Measurements from ENCODE around the gene PLLP.

DNA sequence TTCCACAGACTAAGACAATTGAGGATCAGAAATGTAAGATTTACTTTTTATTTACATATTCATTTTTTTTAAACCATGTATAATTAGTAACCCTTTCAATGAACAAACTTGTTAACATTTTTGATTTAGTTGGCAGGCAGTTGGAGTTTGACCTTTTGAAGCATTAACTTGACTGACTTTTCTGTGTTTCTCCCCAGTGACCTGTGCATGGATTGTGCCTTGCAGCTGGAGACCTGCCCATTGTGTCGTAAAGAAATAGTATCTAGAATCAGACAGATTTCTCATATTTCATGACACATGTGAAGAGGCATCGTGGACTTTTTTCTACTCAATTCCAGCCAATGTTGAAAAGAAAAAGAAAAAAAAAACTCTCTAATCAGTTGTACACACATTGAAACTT is 45.8 kb downstream of the PLLP start:
- no peak for TF ChIP-seq POLR2AphosphoS5 (IDR thresholded peaks at IDR 0.05; ENCODE audit: low read depth, low read length)
- no peak for TF ChIP-seq SIN3A (IDR thresholded peaks at IDR 0.05; ENCODE audit: borderline replicate concordance, insufficient read depth, low read length)
- TF ChIP-seq, protein P1, sequence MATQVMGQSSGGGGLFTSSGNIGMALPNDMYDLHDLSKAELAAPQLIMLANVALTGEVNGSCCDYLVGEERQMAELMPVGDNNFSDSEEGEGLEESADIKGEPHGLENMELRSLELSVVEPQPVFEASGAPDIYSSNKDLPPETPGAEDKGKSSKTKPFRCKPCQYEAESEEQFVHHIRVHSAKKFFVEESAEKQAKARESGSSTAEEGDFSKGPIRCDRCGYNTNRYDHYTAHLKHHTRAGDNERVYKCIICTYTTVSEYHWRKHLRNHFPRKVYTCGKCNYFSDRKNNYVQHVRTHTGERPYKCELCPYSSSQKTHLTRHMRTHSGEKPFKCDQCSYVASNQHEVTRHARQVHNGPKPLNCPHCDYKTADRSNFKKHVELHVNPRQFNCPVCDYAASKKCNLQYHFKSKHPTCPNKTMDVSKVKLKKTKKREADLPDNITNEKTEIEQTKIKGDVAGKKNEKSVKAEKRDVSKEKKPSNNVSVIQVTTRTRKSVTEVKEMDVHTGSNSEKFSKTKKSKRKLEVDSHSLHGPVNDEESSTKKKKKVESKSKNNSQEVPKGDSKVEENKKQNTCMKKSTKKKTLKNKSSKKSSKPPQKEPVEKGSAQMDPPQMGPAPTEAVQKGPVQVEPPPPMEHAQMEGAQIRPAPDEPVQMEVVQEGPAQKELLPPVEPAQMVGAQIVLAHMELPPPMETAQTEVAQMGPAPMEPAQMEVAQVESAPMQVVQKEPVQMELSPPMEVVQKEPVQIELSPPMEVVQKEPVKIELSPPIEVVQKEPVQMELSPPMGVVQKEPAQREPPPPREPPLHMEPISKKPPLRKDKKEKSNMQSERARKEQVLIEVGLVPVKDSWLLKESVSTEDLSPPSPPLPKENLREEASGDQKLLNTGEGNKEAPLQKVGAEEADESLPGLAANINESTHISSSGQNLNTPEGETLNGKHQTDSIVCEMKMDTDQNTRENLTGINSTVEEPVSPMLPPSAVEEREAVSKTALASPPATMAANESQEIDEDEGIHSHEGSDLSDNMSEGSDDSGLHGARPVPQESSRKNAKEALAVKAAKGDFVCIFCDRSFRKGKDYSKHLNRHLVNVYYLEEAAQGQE (IDR thresholded peaks at IDR 0.05; ENCODE audit: insufficient read depth in 1 of 2, low read depth in 2 of 2, low read length in 2 of 2), result no peak
- TF ChIP-seq FOXP2 (optimal IDR thresholded peaks at IDR 0.05; ENCODE audit: borderline replicate concordance, extremely low read depth, extremely low read length, insufficient read depth), result no peak

Data from PFSK-1 (cell line).